ENCODE results near the gene SLC35E1. TPM values are rescaled to one million over a fixed set of nuclear protein-coding genes. Genes with fewer than 3 reads are reported as not detected.

The SLC35E1 gene
- total RNA-seq, 1 donor from 2014 or later: 70.0 TPM

DNA sequence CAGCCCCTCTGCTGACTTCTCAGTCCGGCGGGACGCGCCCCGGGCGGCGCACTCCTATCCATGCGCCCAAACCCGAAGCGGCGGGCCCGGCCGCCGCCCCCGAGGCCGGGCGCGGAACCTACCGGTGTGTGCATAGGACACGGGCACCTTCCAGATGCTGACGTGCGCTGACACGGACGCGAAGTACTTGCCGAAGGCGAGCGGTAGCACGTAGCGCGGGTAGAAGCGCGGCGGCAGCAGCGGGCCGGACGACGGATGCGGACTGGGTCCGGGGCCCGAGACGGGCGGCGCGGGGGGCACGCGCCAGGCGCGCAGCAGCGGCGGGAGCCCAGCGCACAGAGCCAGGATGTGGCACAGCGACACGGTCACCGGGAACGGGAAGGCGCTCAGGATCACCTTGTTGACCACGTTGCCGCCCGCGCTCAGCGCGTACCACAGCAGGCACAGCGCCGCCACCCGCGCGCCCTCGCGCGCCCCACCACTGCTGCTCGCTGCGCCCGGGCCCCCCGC lies 338 bp downstream of the SLC35E1 start:
- TF ChIP-seq CTCF (IDR thresholded peaks at IDR 0.05): no peak
- Mint-ChIP-seq H3K27me3 (ENCODE audit: low read depth) (no peaks in the 10 kb centered on the region), H3K27ac (ENCODE audit: unreplicated experiment) (peak overlapping the region; percentile 93), H3K36me3 (ENCODE audit: low read depth) (peaks cover 16% of the 10 kb centered on the region), H3K4me1 (ENCODE audit: low read depth) (peaks cover 61% of the 10 kb centered on the region), H3K9me3 (ENCODE audit: low read depth) (no peaks in the 10 kb centered on the region), H3K4me3 (ENCODE audit: unreplicated experiment) (peak overlapping the region; percentile 89)
- no peak for DNase-seq (ENCODE audit: low spot score)

GRCh38 chr19:16571283-16571682 lies 932 bp downstream of the SLC35E1 start:
- peaks cover 61% of the 10 kb centered on the region for H3K4me1 Mint-ChIP-seq (ENCODE audit: low read depth)
- H3K27me3 Mint-ChIP-seq (ENCODE audit: low read depth): no peaks in the 10 kb centered on the region
- H3K27ac Mint-ChIP-seq (ENCODE audit: unreplicated experiment): peak overlapping the region; percentile 93
- H3K36me3 Mint-ChIP-seq (ENCODE audit: low read depth): peaks cover 20% of the 10 kb centered on the region
- no peak for DNase-seq (ENCODE audit: low spot score)
- H3K9me3 Mint-ChIP-seq (ENCODE audit: low read depth): no peaks in the 10 kb centered on the region
- TF ChIP-seq CTCF (IDR thresholded peaks at IDR 0.05): no peak
- H3K4me3 Mint-ChIP-seq (ENCODE audit: unreplicated experiment): peak overlapping the region; percentile 89

DNA sequence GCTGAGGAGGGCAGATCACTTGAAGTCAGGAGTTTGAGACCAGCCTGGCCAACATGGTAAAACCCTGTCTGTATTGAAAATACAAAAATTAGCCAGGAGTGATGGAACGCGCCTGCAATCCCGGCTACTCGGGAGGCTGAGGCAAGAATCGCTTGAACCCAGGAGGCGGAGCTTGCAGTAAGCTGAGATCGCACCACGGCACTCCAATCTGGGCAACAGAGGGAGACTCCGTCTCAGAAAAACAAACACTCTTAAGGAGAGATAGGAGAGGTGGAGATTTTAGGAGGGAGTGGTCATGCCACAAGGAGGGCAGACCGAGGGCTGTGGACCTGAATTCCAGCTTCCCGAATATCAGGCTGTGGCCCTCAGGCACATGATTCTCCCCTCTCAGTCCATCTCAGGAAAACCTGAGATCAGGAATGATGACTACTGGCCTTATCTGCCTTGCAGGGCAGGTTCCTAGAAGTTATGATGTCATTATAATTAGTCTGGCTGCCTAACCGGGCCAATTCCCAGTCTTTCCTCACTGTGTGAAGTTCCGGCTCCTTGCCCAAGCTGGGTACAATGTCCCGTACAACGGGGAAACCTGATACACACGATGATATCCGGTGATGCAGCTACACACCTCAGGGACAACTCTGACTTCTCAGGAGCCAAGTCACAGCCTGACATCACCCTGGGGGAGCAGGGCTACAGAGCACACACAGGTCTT lies 2.5 kb downstream of the SLC35E1 start:
- H3K4me3 Mint-ChIP-seq (ENCODE audit: unreplicated experiment): no peak overlapping the region
- H3K4me1 Mint-ChIP-seq (ENCODE audit: low read depth): peaks cover 53% of the 10 kb centered on the region
- no peak for TF ChIP-seq CTCF (IDR thresholded peaks at IDR 0.05)
- H3K27me3 Mint-ChIP-seq (ENCODE audit: low read depth): no peaks in the 10 kb centered on the region
- no peak for DNase-seq (ENCODE audit: low spot score)
- H3K27ac Mint-ChIP-seq (ENCODE audit: unreplicated experiment): peak overlapping the region; percentile 99
- H3K36me3 Mint-ChIP-seq (ENCODE audit: low read depth): peaks cover 25% of the 10 kb centered on the region
- no peaks in the 10 kb centered on the region for H3K9me3 Mint-ChIP-seq (ENCODE audit: low read depth)

DNA sequence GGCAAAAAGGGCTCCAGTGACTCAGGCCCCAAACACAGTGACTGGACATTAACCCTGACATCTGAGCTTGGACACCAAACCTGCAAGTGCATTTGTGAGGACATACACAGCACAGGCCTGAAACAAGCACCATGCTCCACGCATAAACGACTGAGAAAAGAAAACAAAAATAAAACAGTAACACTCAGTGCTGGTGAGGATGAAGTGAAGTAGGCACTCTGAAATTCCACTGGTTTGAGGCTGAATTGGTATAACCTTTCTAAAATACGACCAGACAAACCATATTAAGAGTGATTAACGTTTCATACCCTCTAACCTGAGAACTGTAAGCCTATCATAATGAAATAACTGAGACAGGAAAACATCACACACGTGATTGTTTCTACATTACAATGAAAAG lies 5.5 kb downstream of the SLC35E1 start:
- no peaks in the 10 kb centered on the region for H3K9me3 Mint-ChIP-seq (ENCODE audit: low read depth)
- no peak overlapping the region for H3K4me3 Mint-ChIP-seq (ENCODE audit: unreplicated experiment)
- H3K36me3 Mint-ChIP-seq (ENCODE audit: low read depth): peaks cover 41% of the 10 kb centered on the region
- TF ChIP-seq CTCF (IDR thresholded peaks at IDR 0.05): no peak
- peaks cover 33% of the 10 kb centered on the region for H3K4me1 Mint-ChIP-seq (ENCODE audit: low read depth)
- DNase-seq (ENCODE audit: low spot score): no peak
- H3K27me3 Mint-ChIP-seq (ENCODE audit: low read depth): no peaks in the 10 kb centered on the region
- H3K27ac Mint-ChIP-seq (ENCODE audit: unreplicated experiment): no peak overlapping the region

DNA sequence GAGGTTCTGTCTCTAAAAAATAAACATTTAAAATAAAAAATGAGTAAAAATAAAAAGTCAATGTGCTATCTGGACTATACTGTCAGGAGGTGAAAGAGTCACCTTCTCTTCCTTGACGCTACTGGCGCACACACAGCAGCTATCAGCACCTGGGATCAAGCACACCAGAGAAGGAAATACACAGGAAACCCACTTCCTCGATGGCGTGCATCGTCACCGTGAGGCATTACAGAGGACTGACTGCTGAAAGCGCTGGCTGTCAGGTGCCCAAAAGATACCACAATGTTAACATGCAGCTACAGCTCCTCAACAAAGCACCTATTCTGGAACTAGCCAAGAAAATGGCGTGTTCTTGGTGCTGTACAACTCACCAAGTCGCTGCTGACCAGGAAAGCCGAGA lies 6.1 kb downstream of the SLC35E1 start:
- Mint-ChIP-seq H3K27me3 (ENCODE audit: low read depth) (no peaks in the 10 kb centered on the region), H3K36me3 (ENCODE audit: low read depth) (peaks cover 43% of the 10 kb centered on the region), H3K27ac (ENCODE audit: unreplicated experiment) (no peak overlapping the region), H3K4me3 (ENCODE audit: unreplicated experiment) (no peak overlapping the region), H3K9me3 (ENCODE audit: low read depth) (no peaks in the 10 kb centered on the region), H3K4me1 (ENCODE audit: low read depth) (peaks cover 27% of the 10 kb centered on the region)
- no peak for DNase-seq (ENCODE audit: low spot score)
- TF ChIP-seq CTCF (IDR thresholded peaks at IDR 0.05): no peak

All from chondrocyte (in vitro differentiated cells).